Trophoblast cell (in vitro differentiated cells and primary cell): Measurements from ENCODE around the gene ATOSB.

ENCODE experiments used
- DNase-seq, 2 donors: peaks; one replicate each; pipeline ENCODE4 v3.0.0-alpha.2; 2016
- H2AFZ ChIP-seq: 2 replicates; pipeline ENCODE4 v1.6.1; 2013; ENCODE audit warnings: low read length, moderate library complexity, mild to moderate bottlenecking; ENCODE audit not compliant: insufficient read depth, poor library complexity
- H2AK5ac ChIP-seq: 2 replicates; pipeline ENCODE4 v1.6.1; 2013; ENCODE audit warnings: mild to moderate bottlenecking, low read length
- H2BK120ac ChIP-seq: 2 replicates; pipeline ENCODE4 v1.6.1; 2013; ENCODE audit warnings: low read length, mild to moderate bottlenecking, moderate library complexity; ENCODE audit not compliant: insufficient read depth, poor library complexity
- H2BK12ac ChIP-seq: 2 replicates; pipeline ENCODE4 v1.6.1; 2013; ENCODE audit warnings: mild to moderate bottlenecking, low read length, moderate library complexity
- H2BK5ac ChIP-seq: 2 replicates; pipeline ENCODE4 v1.6.1; 2013; ENCODE audit warnings: low read length, low read depth, moderate library complexity, mild to moderate bottlenecking; ENCODE audit not compliant: poor library complexity
- H3K14ac ChIP-seq: 2 replicates; pipeline ENCODE4 v1.6.1; 2013; ENCODE audit warnings: mild to moderate bottlenecking, low read length
- H3K18ac ChIP-seq: 2 replicates; pipeline ENCODE4 v1.6.1; 2013; ENCODE audit warnings: mild to moderate bottlenecking, low read length
- H3K23ac ChIP-seq: 2 replicates; pipeline ENCODE4 v1.6.1; 2013; ENCODE audit warnings: low read length
- H3K27ac ChIP-seq: 2 replicates; pipeline ENCODE4 v1.5.1; 2013; ENCODE audit warnings: low read depth, mild to moderate bottlenecking, inconsistent platforms, low read length, moderate library complexity
- H3K27me3 ChIP-seq: 2 replicates; pipeline ENCODE4 v1.6.1; 2013; ENCODE audit warnings: inconsistent platforms, mild to moderate bottlenecking, low read length, moderate library complexity; ENCODE audit not compliant: insufficient read depth
- H3K36me3 ChIP-seq, 2 experiments: 1 replicate in 1 of 2; 2 replicates in 1 of 2; pipeline ENCODE4 v1.6.1; 2013; ENCODE audit warnings: low read length in 2 of 2, mild to moderate bottlenecking in 2 of 2, moderate library complexity in 1 of 2; ENCODE audit not compliant: insufficient read depth in 2 of 2, control insufficient read depth in 1 of 2
- H3K4ac ChIP-seq: 2 replicates; pipeline ENCODE4 v1.6.1; 2013; ENCODE audit warnings: low read depth, mild to moderate bottlenecking, low read length, moderate library complexity
- H3K4me1 ChIP-seq, 2 experiments: 1 replicate in 1 of 2; 2 replicates in 1 of 2; pipeline ENCODE4 v1.6.1; 2013; ENCODE audit warnings: low read length in 2 of 2, mild to moderate bottlenecking in 2 of 2, moderate library complexity in 1 of 2; ENCODE audit not compliant: insufficient read depth in 2 of 2, control insufficient read depth in 1 of 2
- H3K4me2 ChIP-seq: 2 replicates; pipeline ENCODE4 v1.6.1; 2013; ENCODE audit warnings: inconsistent platforms, mild to moderate bottlenecking, low read length, moderate library complexity
- H3K4me3 ChIP-seq: 2 replicates; pipeline ENCODE4 v1.5.1; 2013; ENCODE audit warnings: mild to moderate bottlenecking, low read depth, low read length, inconsistent platforms
- H3K79me1 ChIP-seq: one replicate; pipeline ENCODE4 v1.6.1; 2013; ENCODE audit warnings: low read length
- H3K79me2 ChIP-seq: 2 replicates; pipeline ENCODE4 v1.6.1; 2013; ENCODE audit warnings: low read length, mild to moderate bottlenecking; ENCODE audit not compliant: control insufficient read depth, insufficient read depth, poor library complexity
- H3K9ac ChIP-seq: 2 replicates; pipeline ENCODE4 v1.6.1; 2013; ENCODE audit warnings: mild to moderate bottlenecking, low read length
- H3K9me3 ChIP-seq: 2 replicates; pipeline ENCODE4 v1.6.1; 2013; ENCODE audit warnings: low read depth, mild to moderate bottlenecking, control low read depth, inconsistent platforms, low read length; ENCODE audit not compliant: insufficient read depth
- H4K12ac ChIP-seq: 2 replicates; pipeline ENCODE4 v1.6.1; 2013; ENCODE audit warnings: low read depth, mild to moderate bottlenecking, low read length, moderate library complexity
- H4K8ac ChIP-seq: 2 replicates; pipeline ENCODE4 v1.6.1; 2013; ENCODE audit warnings: low read depth, mild to moderate bottlenecking, low read length, moderate library complexity
- H4K91ac ChIP-seq: one replicate; pipeline ENCODE4 v1.6.1; 2013; ENCODE audit warnings: low read depth, mild to moderate bottlenecking, low read length, moderate library complexity
- WGBS: extraction: QIAGEN DNeasy Blood & Tissue Kit; methylation state at CpG from one replicate; pipeline ENCODE4 v1.1.7; 2013; ENCODE audit warnings: missing lambda C conversion rate; ENCODE audit not compliant: insufficient read length, insufficient coverage; ENCODE audit errors: extremely low coverage; 5-methylcytosine and 5-hydroxymethylcytosine counted together

ATOSB gene

DNA sequence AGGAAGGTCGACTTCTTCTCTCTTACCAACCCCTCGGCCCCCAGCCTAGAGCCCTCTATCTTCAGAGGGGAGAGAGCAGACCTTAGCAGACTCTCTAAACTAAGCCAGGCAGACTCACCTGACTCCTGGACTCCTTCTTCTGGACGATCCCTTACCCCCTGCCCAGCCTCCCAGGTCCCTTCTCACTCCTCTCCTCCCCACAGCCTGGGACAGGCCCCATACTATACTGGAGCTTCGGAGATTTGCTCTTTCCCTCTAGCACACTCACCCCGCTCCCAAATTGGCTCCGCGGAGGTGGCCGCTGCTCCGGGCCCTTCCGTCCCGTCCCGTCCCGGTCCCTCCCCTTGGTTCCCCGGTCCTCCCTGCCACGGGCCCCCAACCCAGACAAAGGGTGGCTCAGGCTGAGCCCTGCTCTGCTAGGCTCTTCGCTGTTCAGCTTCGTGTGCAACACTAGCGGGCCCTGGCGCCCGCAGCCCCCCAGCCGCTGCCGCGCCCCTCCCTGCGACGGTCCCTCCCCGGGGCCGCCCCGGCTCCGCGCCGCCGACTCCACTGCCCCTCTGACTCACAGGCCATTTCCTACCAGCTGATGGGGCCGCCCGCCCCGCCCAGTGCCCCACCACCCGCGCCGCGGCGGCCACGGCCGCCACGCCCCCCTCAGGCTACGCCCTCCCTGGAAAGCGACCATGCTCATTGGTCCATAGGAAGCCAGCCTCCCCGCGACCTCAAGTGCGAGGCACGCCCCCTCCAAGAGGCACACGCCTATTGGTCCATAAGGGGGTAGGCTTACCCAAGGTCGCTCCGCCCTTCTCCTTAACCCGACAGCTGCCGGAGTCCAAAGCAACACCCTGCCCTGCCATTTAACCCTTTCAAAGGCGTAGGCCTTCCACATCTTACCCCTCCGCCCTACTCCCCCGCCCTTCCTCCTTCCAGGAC is 4.4 kb downstream of the ATOSB start:
- peak overlapping the region; percentile 5 for H3K4ac ChIP-seq

DNA sequence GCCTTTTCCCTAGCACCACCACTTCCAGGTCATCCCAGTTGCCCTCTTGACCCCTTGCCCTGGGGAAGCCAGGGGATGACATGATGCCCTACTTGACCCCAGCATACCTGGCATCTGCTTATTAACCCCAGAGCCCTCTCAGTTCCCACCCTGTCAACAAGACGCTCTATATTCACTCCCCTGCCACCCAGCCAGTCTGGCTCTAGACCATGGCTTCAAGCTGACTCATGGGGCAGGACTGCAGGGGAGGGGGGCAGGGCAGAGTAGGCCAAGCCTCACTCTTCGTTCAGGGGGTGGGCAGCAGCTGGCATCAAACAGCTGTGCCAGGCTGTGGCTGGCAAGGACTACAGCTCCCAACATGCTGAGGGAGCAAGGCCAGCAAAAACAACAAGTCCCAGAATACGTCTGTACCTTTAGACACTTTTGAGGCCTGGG is 5.3 kb downstream of the ATOSB start:
- Histone ChIP-seq H3K18ac (no peak overlapping the region), H3K36me3 (peaks cover 32 to 33% of the 10 kb centered on the region in 2 experiments), H3K27me3 (no peaks in the 10 kb centered on the region), H2AFZ (no peak overlapping the region), H4K8ac (no peak overlapping the region), H3K4ac (no peak overlapping the region), H3K79me2 (peaks cover 5% of the 10 kb centered on the region), H2BK12ac (no peak overlapping the region), H2BK120ac (no peak overlapping the region), H3K4me3 (no peak overlapping the region), H3K23ac (no peak overlapping the region), H3K27ac (no peak overlapping the region), H3K79me1 (peaks cover 19% of the 10 kb centered on the region), H3K14ac (no peak overlapping the region), H4K12ac (no peak overlapping the region), H2AK5ac (no peak overlapping the region), H2BK5ac (no peak overlapping the region), H4K91ac (no peak overlapping the region), H3K4me2 (peak overlapping the region; percentile 64), H3K9me3 (no peaks in the 10 kb centered on the region), H3K4me1 (peaks cover 21 to 25% of the 10 kb centered on the region in 2 experiments), H3K9ac (no peak overlapping the region)
- DNase-seq, result no peak
- WGBS, result no CpG with 5 or more reads among the region's 3 CpGs

More for the DNA sequence above, 4.4 kb downstream of the ATOSB start:
- H2AK5ac ChIP-seq, result peak overlapping the region; percentile 13
- H4K12ac ChIP-seq, result peak overlapping the region; percentile 2
- peak overlapping the region; percentile 22 for H4K91ac ChIP-seq
- no peak overlapping the region for H3K23ac ChIP-seq
- peak; percentile 97 to 98 for DNase-seq
- peaks cover 21 to 26% of the 10 kb centered on the region in 2 experiments for H3K4me1 ChIP-seq
- peak overlapping the region; percentile 47 for H3K14ac ChIP-seq
- H3K36me3 ChIP-seq, result peaks cover 23 to 24% of the 10 kb centered on the region in 2 experiments
- WGBS, result no CpG with 5 or more reads among the region's 57 CpGs
- H2BK120ac ChIP-seq, result peak overlapping the region; percentile 54
- no peaks in the 10 kb centered on the region for H3K9me3 ChIP-seq
- H3K79me1 ChIP-seq, result peaks cover 22% of the 10 kb centered on the region
- peak overlapping the region; percentile 59 for H2BK5ac ChIP-seq
- peaks cover 5% of the 10 kb centered on the region for H3K79me2 ChIP-seq
- H4K8ac ChIP-seq, result peak overlapping the region; percentile 55
- peak overlapping the region; percentile 86 for H3K9ac ChIP-seq
- peak overlapping the region; percentile 83 for H3K4me3 ChIP-seq
- H3K4me2 ChIP-seq, result peak overlapping the region; percentile 64
- H2BK12ac ChIP-seq, result no peak overlapping the region
- peak overlapping the region; percentile 77 for H3K18ac ChIP-seq
- H3K27ac ChIP-seq, result peak overlapping the region; percentile 45
- H2AFZ ChIP-seq, result no peak overlapping the region
- no peaks in the 10 kb centered on the region for H3K27me3 ChIP-seq

DNA sequence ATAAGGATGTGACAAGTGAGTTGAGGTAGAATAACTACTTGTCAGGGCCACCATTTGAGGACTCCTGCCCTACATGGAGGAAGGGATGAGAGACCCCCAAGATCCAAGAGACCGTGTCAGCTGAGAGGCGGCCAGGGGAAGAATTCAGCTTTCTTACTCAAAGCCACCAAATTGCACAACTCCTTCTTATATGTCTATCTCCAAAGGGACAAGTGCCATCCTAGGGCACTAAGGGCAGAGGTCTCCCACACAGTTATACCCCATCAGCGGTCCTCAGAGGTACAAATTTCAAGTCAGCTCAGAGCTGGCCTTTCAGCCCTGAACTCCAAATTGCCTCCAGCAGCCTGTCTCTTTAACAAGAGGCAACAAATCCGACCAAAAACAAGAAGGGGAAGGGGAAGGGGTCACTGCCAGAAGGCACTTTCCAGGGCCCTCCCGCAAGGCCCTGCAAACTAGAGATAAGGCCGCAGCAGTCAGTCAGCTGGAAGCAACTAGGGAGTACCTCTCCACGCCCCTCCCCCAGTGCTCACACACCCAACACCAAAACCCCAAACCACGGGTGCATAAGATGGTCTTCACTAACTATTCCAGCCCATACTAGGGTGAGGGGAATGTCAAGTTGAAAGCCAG is 6.6 kb downstream of the ATOSB start:
- Histone ChIP-seq H3K27me3 (no peaks in the 10 kb centered on the region), H2BK5ac (no peak overlapping the region), H4K12ac (no peak overlapping the region), H3K36me3 (peaks cover 43 to 44% of the 10 kb centered on the region in 2 experiments), H3K9me3 (no peaks in the 10 kb centered on the region), H3K9ac (no peak overlapping the region), H3K4me2 (no peak overlapping the region), H3K27ac (no peak overlapping the region), H3K79me1 (peaks cover 8% of the 10 kb centered on the region), H2AFZ (no peak overlapping the region), H3K4ac (no peak overlapping the region), H2BK12ac (no peak overlapping the region), H2BK120ac (no peak overlapping the region), H3K79me2 (peaks cover 5% of the 10 kb centered on the region), H3K14ac (no peak overlapping the region), H3K4me1 (peaks cover 13 to 15% of the 10 kb centered on the region in 2 experiments), H2AK5ac (no peak overlapping the region), H4K8ac (no peak overlapping the region), H3K18ac (no peak overlapping the region), H3K4me3 (no peak overlapping the region), H4K91ac (no peak overlapping the region), H3K23ac (no peak overlapping the region)
- no CpG with 5 or more reads among the region's 8 CpGs for WGBS
- DNase-seq, result no peak

DNA sequence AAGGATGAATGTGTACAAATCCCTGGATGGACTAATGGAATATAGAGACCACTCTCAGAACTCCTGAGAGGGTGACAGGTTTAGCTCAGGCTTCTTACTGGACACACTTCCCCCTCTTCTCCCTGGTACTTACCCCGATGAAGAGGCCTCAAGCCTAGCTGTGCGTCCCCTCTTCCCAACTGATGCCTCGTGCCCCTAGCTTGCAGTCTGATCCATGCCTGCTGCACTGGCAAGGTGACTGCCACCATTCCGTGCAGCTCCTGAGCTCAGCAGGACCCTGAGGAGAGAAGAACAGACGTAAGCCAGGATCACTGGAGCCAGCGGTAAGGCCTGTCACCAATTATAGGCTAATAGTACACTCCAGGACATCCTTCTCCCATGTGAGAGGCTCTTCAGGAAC is 7.2 kb downstream of the ATOSB start:
- Histone ChIP-seq H2BK5ac (no peak overlapping the region), H3K4me1 (peaks cover 14 to 15% of the 10 kb centered on the region in 2 experiments), H3K79me1 (peaks cover 8% of the 10 kb centered on the region), H3K4ac (no peak overlapping the region), H3K9ac (no peak overlapping the region), H4K12ac (no peak overlapping the region), H3K27ac (no peak overlapping the region), H4K91ac (no peak overlapping the region), H2BK120ac (no peak overlapping the region), H3K4me2 (no peak overlapping the region), H3K4me3 (no peak overlapping the region), H4K8ac (no peak overlapping the region), H3K18ac (no peak overlapping the region), H3K79me2 (peaks cover 5% of the 10 kb centered on the region), H2BK12ac (no peak overlapping the region), H2AFZ (no peak overlapping the region), H3K36me3 (peaks cover 43 to 44% of the 10 kb centered on the region in 2 experiments), H3K9me3 (no peaks in the 10 kb centered on the region), H3K14ac (no peak overlapping the region), H2AK5ac (no peak overlapping the region), H3K23ac (no peak overlapping the region), H3K27me3 (no peaks in the 10 kb centered on the region)
- no CpG with 5 or more reads among the region's 6 CpGs for WGBS
- DNase-seq, result no peak
